ENCODE measurements around the gene TBC1D3B. TPM values are rescaled to one million over a fixed set of nuclear protein-coding genes. Genes with fewer than 3 reads are reported as not detected.
"Not testable (repeated sequence)": the region's sequence is repeated elsewhere in the genome, so short reads cannot be mapped to it uniquely, and the experiment has no call there.

The TBC1D3B gene
- polyA plus RNA-seq, 1 experiment = 2.3 TPM

DNA sequence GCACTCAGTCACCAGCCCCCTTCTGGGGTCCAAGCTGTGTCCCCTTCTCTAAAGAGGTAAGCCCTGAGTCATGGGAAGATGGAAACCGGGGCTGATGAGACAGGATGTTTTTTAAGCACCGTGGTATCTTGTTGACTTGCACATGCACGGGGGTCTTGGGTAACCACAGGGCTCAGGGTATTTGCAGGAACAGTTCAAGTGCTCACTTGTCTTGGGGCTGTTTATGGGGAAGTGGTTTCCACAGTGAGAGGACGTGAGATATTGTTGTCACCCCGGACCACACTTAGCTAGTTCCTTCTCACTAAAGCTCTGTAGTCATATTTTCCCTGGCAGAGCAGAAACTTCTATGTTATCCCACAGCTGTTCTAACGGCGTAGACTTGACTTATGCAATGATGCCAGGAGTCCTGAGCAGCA lies 12.5 kb upstream of the TBC1D3B start:
- H3K36me3 ChIP-seq (ENCODE audit: control insufficient read depth, insufficient read depth, low read length) = no peaks in the 10 kb centered on the region
- no peak overlapping the region for H3K4me3 ChIP-seq (ENCODE audit: low read depth, low read length)
- DNase-seq (ENCODE audit: low read depth) = no peak
- H3K27me3 ChIP-seq (ENCODE audit: control insufficient read depth, insufficient read depth, low read length) = no peaks in the 10 kb centered on the region
- CTCF ChIA-PET = no interaction called here
- POLR2A ChIA-PET = no interaction called here
- TF ChIP-seq, protein P1, sequence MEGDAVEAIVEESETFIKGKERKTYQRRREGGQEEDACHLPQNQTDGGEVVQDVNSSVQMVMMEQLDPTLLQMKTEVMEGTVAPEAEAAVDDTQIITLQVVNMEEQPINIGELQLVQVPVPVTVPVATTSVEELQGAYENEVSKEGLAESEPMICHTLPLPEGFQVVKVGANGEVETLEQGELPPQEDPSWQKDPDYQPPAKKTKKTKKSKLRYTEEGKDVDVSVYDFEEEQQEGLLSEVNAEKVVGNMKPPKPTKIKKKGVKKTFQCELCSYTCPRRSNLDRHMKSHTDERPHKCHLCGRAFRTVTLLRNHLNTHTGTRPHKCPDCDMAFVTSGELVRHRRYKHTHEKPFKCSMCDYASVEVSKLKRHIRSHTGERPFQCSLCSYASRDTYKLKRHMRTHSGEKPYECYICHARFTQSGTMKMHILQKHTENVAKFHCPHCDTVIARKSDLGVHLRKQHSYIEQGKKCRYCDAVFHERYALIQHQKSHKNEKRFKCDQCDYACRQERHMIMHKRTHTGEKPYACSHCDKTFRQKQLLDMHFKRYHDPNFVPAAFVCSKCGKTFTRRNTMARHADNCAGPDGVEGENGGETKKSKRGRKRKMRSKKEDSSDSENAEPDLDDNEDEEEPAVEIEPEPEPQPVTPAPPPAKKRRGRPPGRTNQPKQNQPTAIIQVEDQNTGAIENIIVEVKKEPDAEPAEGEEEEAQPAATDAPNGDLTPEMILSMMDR (IDR thresholded peaks at IDR 0.05; ENCODE audit: insufficient read depth, low read depth, low read length) = no peak

DNA sequence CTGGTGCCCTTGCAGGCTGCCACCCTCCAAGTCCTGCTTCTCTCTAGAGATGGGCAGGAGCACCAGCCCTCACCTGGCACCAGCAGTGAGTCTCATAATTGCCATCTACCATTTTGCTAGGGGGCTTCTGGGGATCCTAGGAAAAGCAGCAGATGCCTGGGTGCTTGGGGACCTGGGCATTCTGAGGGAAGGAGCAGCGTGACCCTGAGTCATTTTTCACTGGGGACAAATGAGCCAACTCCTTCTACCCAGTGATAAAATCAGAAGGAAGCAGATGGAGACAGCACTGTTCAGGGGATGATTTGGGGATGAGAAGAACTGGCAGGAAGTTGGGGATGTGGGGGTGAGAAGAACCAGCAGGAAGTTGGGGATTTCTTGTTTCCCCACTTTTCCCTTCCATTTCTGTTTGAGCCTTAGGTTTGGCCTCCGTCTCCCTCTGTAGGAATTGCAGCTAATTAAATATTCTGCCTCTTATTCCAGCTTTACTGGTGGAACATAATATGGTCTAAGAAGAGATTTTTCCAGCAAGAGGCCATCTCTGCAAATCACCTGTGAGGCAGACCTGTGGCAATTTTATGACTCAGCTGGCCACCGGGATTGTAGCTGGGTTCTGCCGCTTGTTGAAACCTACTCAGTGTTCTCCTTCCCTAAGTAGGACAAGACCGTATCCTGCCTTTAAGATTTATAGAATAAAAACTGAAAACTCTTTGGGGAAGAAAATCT lies 11.7 kb upstream of the TBC1D3B start:
- CTCF ChIA-PET; H3K4me3 ChIP-seq (ENCODE audit: low read depth, low read length); H3K27me3 ChIP-seq (ENCODE audit: control insufficient read depth, insufficient read depth, low read length); DNase-seq (ENCODE audit: low read depth); H3K36me3 ChIP-seq (ENCODE audit: control insufficient read depth, insufficient read depth, low read length); POLR2A ChIA-PET: not testable (repeated sequence)

DNA sequence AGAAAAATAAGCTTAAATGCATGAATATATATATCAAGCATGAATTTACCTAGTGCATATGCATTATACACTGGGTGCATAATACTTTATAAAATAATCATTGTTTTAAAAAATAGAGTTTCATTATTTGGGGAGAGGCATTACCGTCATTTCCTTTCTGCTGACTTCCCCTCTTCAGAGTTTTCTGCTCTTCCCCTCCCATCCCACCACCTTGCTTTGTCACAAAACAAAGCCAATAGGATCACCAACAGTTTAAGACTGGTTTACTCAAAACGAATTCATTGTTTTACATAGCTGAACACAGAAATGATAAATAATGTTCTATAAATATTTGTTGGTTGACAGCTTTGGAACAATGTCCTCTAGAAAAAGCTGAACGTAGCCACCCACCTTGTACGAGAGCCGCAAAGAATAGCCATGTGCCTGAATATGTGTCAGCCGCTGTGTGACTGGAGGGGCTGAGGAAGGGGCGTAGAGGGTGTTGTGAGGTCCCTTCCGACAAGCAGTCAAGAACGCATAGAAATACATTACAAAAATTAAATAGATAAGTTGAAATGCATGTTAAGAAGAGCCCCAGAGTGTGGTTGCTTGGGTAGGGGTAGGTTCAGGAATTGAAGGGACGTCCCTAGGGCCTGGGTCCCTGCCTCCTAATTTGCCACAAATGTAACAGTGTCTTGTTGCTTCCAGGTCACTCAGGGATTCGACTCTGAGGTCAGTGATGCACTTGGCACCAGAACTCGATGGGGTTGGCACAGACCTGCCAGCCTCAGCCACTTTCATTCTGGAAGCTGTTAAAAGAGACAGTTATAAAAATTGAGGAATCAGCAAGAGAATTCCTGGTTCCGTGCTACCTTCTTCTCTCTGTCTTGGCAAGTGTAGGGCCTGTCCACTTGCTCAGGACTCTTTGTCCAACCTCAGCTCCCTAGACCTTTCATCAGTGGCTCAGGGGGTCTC lies 10.7 kb upstream of the TBC1D3B start:
- POLR2A ChIA-PET; H3K27me3 ChIP-seq (ENCODE audit: control insufficient read depth, insufficient read depth, low read length); DNase-seq (ENCODE audit: low read depth); H3K36me3 ChIP-seq (ENCODE audit: control insufficient read depth, insufficient read depth, low read length); CTCF ChIA-PET; H3K4me3 ChIP-seq (ENCODE audit: low read depth, low read length): not testable (repeated sequence)

DNA sequence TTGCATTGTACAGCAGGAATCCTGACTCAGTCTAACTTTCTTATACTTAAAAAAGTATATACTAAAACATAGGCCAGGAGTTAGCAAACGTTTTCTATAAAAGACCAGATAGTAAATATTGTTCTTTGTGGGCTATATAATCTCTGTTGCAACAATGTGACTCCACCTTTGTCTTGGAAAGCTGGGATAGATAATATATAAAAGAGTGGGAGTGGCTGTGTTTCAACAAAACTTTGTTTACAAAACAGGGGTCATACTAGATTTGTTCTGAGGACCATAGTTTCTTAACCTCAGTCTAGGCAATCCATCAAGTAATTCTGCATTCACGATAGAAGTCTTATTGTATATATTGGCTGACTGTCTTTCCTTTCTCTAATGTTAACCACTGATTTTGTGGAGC lies 9.0 kb upstream of the TBC1D3B start:
- ChIA-PET POLR2A (no interaction called here), CTCF (no interaction called here)
- H3K27me3 ChIP-seq (ENCODE audit: control insufficient read depth, insufficient read depth, low read length) = no peaks in the 10 kb centered on the region; the same call in 1 of the 2 replicates
- no peak overlapping the region for H3K4me3 ChIP-seq (ENCODE audit: low read depth, low read length)
- H3K36me3 ChIP-seq (ENCODE audit: control insufficient read depth, insufficient read depth, low read length) = no peaks in the 10 kb centered on the region
- TF ChIP-seq, protein P1 (IDR thresholded peaks at IDR 0.05; ENCODE audit: insufficient read depth, low read depth, low read length) = no peak
- no peak for DNase-seq (ENCODE audit: low read depth)

DNA sequence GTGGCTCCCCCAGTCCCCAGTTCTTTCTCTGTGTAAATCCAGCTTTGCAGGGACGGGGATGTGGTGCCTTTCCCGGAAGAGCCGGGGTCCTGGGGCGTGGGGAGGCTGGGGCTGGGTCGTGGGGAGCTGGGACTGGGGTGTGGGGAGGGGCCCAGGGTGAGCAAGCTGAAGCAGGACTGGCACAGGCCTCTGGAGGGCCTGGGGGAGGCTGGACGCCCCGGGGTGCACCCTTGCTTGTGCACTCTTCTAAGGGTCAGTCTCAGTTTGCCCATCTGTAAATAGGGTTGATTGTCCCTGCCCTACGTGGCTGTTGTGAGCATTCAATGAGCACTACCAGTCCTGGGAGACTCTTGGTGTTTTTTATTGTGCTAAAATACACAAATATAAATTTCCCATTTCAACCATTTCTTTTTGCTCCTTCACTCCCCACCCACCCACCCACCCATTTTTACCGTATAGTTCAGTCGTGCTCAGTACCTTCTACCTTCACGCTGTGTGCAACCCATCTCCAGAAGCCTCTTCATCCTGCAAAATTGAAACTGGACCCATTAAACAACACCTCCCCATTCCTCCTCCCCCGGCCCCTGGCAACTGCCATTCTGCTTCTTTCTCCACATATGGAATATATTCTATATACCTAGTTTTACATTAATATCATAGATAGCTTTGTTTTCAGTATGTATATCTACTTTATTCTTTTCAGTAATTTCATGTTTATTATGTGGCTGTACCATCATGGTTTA lies 7.8 kb upstream of the TBC1D3B start:
- Histone ChIP-seq H3K4me3 (ENCODE audit: low read depth, low read length) (peak overlapping the region; percentile 62), H3K27me3 (ENCODE audit: control insufficient read depth, insufficient read depth, low read length) (no peaks in the 10 kb centered on the region; the same call in 1 of the 2 replicates), H3K36me3 (ENCODE audit: control insufficient read depth, insufficient read depth, low read length) (no peaks in the 10 kb centered on the region)
- TF ChIP-seq, protein P1 (IDR thresholded peaks at IDR 0.05; ENCODE audit: insufficient read depth, low read depth, low read length) = no peak
- CTCF ChIA-PET = no interaction called here
- DNase-seq (ENCODE audit: low read depth) = no peak
- POLR2A ChIA-PET = no interaction called here
